Thoracic aorta endothelial cell (primary cell): ENCODE results near the gene STIM2. TPM values are rescaled to one million over a fixed set of nuclear protein-coding genes. Genes with fewer than 3 reads are reported as not detected.

Experiments used
- total RNA-seq: library from RNA; depleted of rRNA; stranded (reverse); fragments of >200 nt; gene quantifications from 2 replicates; pipeline ENCODE4 v1.2.3, GENCODE V29; 2012

Gene STIM2
- total RNA-seq, result 20.9 and 27.6 TPM in 2 replicates

DNA sequence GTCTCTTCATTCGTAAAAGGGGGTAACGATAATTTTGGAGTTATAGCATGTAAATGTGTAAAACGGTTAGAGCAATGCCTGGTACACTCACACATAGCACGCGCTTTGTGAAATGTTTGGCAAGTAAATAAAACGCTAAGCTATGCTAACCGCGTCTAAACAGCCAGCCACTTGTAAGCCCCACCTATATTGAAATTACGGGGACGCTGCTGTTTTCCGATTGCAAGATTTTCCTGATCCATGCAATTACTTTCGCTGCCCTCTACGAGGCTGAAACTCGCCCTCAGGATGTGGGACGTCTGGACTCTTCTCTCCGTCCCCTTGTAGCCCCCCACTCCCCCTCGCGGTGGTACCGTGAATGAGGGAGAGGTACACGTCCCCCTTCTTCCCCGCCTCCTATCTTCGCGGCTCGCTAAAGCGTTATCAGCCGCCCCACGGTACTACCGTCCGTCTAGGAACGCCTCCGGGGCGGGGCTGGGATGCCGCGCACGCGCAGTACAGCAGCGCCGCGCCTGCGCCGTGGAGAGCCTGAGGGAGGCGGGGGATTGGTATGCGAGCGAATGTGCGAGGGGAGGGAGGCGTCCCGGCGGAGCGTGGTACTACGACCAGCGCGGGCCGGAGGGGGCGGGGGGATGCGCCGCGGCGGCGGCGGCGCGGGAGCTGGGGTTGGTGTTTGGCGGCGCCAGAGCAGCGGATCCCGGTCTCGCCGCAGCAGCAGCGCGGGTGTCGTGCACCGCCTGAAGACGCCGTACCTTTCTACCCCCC lies at the start of gene STIM2:
TSS of gene STIM2 (plus strand) at position 685 of the 765 bp plus-strand sequence.

